SKM-1 (cell line): ENCODE data around the gene SMIM45.
A peak's percentile ranks its signal among the peaks of the same experiment; 100 is the strongest.
"Not testable (repeated sequence)": the region's sequence is repeated elsewhere in the genome, so short reads cannot be mapped to it uniquely, and the experiment has no call there.

ENCODE experiments used
- DNase-seq: peaks from one replicate; lab custom pipeline; 2025; ENCODE audit not compliant: unreplicated experiment; lab: John Stamatoyannopoulos, UW

Gene SMIM45

DNA sequence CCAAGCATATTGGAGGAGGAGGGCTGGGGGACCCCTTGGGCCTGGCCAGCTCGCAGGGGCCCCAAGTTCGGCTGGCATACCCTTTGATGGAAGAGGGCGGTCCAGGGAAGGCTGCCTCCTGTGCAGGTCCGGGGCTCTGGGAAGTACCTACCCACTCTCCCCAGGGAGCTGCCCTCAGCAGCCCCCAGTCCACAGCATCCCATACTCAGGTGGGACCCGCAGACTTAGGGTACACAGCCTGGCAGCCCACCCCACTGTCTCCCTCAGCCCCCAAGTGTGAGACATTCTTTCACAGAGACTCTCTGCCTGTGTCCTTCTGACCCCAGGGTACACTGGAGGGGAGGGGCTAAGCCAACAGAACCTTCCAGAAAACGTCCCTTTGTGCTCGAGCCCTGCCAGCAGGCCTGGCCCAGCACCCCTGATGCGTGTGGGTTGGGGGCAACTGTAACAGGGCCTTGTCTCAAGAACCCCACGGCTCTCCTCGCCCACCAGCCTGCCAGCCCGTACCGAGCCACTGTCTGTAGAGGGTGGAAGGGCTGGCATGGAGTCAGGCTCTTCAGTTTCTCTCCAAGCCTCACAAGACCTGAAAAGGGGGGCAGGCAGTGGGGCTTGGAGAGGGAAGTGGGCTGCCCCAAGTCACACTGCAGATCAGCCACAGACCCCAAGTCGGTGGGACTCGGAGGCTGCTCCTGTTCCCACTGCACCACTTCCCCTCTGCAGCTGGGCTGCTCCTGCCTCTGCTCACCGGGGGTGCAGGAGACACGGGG is 18.4 kb upstream of the SMIM45 start:
- DNase-seq = no peak

DNA sequence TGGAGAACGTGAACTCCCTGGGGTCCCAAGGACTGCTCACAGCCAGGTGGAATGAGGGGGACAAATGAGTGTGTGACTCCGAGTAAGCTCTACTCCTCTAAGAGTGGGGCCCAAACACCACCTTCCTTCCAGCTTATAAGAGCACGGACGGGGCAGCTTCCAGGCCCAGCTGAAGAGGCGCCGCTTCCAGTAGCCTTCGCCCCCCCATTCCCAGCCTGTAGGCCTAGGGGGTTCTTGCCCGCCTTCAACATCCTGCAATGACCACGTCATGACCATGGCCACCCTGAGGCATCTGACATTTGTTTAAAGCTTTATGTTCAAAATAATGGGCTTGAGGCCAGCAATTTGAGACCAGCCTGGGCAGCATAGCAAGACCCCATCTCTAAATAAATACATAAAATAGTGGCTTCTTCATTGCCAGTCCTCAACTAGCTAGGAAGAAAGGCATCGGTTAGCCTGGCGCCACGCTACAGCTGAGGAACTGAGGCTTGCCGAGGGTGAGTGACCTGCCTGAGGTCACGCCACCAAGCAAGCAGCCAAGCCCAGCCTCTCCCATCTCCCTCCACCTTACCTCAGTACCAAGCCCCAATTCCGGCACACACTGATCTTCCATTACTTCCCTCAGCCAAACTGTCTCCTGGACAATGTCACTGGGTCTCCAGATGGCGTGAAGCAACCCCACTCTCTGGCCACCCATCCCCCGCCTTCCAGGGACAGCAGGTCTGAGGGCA is 17.5 kb upstream of the SMIM45 start:
- DNase-seq = no peak

DNA sequence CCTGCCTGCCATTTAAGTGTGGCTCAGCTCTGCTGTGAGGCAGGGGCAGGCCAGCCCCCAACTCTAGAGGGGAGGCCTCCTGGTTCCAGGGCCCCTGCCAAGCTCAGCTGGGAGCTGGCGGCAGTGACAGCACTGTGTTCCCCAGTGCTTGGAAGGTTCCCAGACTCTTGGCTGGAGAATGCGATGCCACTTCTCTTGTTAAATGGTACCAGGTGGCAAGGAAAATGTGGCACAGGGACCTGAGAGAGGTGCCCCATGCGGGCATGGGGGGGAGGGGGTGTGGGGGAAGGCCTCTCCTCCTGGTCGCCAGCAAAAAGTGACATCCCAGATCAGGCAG is 17.0 kb upstream of the SMIM45 start:
- no peak for DNase-seq

DNA sequence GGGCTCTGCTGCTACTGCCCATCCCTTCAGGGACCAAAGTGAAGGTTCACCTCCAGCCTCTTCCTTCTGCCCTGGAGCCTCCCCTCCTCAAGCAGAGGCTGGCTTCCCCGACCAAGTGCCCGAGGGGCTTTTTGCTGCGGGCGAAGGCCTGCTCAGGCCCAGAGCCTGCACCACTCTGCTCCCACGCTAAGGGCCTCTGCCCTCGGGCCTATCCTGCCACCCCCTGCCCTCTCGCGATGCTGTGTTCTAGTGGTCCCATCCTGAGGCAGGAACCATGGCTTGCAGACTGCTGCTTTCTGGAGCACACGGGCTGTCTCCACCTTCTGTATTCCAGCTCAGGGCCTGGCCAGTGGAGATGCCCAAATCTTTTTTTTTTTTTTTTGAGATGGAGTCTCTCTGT is 16.4 kb upstream of the SMIM45 start:
- no peak for DNase-seq

DNA sequence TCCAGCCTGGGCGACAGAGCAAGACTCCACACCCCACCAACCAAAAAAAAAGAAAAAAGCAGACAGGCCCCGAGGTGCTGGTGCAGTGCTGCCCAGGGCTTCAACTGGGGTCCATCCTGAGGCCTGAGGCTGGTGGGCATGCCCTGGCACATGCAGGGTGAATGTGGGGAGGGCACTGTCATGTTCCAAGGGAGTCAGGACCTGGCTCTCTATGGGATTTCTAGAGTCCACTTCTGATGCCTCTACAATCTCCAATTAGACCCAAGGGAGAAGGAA is 15.1 kb upstream of the SMIM45 start:
- DNase-seq = no peak

DNA sequence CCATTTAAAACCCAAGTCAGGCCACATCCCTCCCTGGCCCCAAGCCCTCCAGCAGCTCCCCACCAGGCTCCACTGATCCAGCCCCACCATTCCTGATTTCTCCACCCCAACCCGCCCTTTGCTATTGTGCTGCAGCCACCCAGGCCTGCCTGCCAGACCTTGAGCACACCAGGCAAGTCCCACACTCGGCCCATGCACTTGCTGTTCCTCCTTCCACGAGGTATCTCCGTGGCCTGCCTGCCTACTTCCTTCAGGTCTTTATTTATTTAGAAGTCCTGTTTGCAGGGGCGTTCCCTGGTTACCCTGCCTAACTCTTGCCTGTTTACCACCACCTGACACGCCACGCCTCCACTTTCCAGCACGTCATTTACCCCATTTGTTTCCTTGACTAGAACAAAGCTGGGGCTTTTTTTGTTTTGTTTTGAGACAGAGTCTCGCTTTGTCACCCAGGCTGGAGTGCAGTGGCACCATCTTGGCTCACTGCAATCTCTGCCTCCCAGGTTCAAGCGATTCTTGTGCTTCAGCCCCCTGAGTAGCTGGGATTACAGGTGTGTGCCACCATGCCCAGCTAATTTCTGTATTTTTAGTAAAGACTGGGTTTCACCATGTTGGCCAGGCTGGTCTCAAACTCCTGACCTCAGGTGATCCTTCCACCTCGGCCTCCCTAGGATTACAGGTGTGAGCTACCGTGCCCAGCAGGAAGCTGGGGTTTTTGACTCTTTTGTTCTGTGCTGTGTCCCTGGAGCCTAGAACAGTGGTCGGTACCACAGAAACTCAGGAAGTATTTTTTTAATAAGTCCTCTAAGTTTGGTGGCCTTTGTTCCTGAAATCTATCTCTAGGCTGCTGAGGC is 11.7 kb upstream of the SMIM45 start:
- DNase-seq = no peak

DNA sequence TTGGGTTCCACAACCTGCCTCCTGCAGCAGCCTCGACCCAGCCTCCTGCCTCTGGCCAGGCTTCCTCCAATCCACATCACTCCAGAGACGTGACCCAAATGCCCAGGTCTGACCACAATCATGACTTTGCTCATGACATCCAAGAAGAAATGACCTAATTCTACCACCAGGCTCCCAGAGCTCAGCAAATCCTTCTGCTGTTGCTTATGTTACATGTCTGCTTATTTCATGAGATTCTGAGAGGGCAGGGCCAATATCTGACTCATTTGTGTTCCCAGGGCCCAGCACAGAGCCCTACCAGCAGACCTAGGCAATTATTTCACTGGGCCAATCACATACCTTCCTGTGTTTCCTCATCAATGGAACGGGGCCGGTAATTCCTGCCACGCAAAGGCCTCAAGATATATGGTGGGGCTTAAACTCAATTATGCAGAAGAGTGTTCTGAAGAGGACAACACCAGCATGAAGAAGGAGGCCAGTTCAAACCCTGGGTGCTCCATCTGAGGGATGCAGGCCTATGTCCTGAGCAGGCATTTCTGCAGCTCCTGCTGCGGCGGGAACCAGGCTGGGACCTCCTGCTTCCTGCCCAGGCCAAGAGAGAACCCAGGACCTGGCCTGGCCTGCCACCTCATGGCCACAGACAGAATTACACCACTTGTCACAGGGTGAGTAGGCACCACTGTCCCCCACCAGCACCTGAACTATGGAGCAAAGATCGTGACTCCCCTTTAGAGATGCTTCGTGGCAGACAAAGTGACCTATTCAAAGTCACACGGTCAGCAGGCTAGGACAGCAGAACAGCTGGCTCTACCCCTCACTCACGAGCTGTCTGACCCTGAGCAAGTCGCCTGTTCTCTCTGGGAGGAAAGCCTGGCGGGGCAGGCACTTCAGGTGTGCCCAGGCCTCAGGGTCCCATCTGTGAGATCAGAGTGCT is 10.9 kb upstream of the SMIM45 start:
- DNase-seq = peak; percentile 34

DNA sequence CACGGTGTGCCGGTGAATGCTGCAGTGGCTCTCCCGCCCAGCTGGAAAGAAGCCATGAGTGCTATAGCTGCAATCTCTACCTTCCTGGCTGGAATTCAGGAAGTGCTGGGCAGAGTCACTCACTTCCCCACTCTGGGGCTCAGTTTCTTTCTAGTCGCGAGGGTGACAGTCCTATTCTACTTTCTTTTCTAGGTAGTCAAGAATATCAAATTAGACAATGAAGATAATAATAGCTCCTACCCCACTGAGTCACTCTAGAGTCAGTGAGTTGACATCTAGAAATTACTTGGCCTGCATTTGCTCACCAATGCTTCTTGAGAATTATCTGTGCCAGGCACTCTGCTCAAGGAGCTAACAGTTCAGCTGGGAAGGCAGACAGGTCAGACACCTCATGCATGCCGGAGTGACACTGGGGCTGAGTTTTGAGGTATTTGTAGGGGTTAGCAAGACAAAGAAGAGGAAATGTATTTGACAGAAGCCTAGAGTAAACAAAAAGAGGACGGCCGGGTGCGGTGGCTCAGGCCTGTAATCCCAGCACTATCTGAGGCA is 8.2 kb upstream of the SMIM45 start:
- no peak for DNase-seq

DNA sequence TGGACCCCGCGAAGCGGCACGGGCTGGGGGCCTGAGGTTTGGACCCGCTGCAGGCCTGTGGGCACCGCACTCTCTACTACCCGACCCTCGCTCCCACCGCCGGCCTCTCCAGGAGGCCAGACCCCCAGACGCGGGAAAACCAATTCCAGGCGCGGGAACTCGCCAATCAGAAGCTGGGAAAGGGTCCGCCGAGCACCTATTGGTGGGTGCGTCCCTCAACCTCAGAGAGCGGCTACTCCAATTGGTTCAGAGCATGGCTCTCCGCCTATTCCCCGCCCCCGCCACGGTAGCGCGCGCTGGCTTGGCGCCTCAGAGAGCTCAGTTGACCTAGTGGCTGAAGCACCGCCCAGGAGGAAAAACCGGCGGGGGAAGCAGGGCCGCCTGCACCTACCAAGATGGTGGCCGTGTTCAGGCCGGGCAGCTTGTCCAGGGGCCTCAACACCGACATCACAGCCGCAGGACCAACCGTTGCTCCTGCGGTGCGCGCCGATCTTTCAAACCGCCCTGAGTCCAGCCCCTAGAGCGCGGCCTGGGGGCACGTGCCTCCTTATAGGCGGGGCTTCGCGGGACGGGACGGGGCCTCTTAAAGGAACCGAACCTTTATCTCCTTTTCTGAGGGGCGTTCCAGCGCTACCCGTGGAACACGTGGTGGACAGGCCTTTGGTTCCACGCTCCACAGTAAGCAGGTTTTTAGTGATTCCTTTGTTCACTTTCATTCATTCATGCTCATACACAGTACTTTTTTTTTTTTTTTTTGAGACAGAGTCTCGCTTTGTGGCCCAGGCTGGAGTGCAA is 5.1 kb upstream of the SMIM45 start, which contains the start of gene CENPM:
Gene CENPM (minus strand): TSS at position 524 of the 795 bp plus-strand sequence. CDS start 76 bp downstream, at position 448.
- DNase-seq = peak; percentile 96

DNA sequence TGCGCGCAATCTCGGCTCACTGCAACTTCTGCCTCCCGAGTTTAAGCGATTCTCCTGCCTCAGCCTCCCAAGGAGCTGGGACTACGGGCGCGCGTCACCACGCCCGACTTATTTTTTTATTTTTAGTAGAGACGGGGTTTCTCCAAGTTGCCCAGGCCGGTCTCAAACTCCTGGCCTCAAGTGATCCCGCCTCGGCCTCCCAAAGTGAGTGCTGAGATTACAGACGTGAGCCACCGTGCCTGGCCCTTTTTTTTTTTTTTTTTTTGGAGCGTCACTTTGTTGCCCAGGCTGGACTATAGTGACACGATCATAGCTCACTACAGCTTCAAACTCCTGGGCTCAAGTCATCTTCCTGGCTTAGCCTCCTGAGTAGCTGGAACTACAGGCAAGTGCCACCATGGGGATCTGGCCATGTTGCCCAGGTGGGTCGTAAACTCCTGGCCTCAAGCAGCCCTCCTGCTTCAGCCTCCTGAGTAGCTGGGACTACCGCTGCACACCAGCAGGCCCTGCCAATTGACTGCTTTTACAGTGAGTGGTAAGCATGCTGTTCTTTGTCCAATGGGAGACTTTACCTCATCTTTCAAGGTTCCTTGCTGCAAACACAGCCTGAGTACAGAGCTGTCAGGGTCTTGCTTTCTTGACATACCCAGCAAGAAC is 4.4 kb upstream of the SMIM45 start:
- no peak for DNase-seq

DNA sequence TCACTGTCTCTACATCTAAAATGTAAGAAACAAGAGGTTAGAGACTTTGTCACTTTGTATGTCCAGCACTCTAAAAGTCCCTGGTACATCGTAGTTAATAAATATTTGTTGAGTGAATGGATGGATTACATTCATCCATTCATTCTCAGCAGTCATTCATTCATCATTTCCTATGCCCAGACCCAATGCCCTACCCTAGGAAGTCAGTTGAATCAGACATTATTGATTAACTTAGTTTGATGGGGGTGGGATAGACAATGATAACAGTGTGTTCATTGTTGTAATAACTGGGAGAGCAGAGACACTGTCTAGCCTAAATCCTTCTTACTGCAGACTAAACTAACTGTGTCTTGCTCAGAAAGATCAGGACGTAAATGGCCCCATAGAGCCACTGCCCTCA is 3.8 kb upstream of the SMIM45 start:
- DNase-seq = no peak

DNA sequence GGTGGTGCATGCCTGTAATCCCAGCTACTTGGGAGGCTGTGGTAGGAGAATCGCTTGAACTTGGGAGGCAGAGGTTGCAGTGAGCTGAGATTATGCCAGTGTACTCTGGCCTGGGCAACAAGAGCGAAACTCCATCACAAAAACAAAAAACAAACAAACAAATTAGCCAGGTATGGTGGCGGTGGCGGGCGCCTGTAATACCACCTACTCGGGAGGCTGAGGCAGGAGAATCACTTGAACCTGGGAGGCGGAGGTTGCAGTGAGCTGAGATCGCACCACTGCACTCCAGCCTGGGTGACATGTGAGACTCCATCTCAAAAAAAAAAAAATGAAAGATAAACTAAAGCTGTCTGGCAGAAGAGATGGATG is 3.0 kb upstream of the SMIM45 start:
- not testable (repeated sequence) for DNase-seq

DNA sequence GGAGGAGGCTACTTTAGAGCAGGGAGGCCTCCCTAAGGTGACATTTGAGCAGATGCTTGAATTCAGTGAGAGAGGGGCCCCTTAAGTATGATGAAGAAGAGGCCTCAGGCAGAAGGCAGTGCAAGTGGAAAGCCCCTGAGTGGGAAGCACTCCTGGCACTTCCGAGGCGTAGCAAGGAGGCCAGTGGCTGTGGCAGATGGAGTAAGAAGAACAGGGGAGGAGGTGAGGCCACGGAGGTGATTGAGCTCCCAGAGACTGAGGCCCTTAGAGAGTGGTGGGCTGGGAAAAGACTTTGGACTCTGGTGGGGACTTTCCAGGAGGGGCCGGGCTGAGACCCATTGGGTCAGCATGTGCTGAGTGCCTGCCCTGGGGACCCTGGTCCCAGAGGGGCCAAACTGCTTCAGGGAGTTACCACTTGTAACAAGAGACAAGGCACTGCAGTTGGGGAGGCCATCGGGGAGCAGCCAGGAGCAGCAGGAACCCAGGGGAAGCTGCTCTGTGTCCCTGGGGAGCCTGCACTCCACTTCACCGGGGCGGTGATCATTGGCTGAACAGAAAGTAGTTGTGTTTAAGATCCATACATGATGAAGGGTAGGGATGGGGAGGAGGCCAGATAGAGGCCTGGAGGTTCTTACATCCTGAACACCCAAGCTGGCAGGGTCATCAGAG is 2.5 kb upstream of the SMIM45 start:
- no peak for DNase-seq

DNA sequence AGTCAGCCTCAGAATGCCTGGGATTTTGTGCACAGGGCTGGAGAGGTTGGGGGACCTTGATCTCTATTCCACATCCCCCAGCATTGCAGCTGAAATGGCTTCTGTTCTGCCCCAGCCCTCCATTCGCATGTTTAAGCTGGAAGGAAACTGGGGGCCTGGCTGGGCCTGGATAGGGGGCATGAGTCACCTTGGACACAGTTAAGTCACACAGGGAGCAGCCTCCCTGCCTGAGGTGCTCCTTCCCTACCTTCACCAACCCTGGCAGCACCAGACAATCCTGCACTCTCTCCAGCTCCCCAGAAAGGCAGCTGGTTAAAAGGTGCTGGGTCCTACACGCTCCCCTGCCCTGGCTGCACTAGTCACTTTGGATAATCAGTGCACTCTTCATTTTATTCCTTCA is 763 bp downstream of the SMIM45 start:
- DNase-seq = no peak

DNA sequence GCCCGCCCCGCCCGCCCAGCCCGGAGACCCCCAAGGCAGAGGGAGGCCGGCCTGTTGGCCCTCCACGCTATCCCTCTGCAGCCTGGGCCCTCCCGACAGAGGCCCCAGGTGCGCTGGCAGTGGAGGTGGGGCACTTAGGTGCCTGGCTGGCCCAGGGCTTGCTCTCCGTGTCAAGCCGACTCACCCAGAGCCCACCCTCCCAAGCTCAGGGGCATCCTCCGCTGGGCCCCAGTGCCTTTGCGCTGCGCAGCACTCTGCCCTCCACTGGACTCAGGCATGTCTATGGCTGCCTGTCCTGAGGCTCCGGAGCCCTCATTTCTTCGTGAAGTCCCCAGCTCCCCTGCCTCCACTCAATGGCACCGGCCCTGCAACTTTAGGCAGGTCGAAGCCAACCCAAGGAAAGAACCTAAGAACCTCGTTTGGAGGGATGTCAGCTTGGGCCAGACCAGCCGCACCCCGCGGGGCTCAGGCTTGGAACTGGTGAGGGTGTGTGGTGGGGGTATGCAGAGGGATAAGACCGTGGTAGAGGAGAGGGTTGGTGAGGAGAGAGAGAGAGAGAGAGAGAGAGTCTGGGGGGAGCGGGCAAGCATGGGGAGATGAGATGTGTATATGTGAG is 6.1 kb downstream of the SMIM45 start:
- no peak for DNase-seq

DNA sequence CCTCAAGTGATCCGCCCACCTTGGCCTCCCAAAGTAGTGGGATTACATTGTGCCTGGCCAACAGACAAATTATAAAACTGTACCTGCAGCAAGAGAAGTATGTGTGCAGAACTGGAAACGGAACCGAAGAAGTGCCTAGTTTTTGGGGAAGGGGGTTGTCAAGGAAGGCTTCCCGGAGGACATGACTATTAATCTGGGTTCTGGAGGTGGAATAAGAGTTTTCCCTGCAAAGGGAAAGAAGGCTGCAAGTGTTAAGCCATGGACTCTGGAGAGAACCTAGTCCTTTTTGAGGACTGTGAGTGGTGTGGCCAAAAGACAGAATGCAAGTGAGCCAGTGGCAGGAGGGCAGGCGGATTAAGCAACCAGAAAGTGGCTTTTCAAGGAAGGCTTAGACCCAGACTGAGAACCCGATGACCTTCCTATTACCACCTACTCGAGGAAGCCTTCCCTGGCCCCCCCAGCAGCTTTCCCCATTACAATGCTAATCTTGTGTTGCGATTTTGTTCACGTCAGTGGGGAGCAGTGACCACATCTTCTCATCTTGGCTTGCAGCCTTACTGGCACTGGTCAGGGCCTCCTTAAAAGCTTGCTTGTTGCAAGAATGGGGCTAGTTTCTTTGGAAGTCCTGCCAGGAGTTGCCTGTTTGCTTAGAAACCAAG is 11.6 kb downstream of the SMIM45 start:
- DNase-seq = peak; percentile 44

DNA sequence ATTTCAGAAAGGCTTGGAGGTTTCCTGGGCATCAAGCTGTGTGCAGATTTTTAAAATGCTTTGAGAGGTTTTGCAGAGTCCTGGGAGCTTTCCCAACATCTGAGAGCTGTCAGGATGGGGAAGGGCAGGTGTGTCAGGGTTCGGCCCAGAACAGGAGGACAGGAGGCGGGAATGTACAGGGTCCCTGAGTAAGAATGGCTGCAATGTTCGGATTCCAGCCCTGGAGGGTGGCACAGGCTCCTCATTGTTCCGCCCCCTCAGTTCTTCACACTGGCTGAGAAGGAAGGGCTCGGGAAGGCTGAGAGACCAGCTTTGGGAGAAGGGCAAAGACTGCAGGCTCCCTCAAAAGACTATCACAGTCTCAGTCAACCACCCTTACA is 12.2 kb downstream of the SMIM45 start:
- DNase-seq = no peak

DNA sequence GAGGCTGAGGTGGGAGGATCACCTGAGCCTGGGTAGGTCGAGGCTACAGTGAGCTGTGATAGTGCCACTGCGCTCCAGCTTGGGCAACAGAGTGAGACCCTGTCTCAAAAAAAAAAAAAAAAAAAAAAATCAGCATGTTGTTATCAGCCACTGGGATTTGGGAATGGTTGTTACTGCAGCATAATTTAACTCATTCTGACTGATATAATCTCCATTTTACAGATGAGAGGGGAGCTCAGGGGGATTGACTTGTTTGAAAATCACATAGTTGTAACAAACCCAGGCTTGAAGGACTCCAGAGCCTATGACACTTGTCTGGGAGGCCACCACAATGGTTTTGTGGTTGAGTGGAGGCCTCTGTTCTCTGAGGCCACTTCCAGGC is 14.3 kb downstream of the SMIM45 start:
- no peak for DNase-seq
